Neural progenitor cell (in vitro differentiated cells): ENCODE results near the gene BRD3.

Source experiments
- EZH2 ChIP-seq: fragments of 200-600 bp; sonication (generic); IDR thresholded peaks from 2 replicates; pipeline ENCODE4 v1.6.1; 2017; ENCODE audit warnings: antibody characterized with exemption, mild to moderate bottlenecking, moderate library complexity
- EZH2phosphoT487 ChIP-seq: fragments of 200-600 bp; sonication (generic); IDR thresholded peaks from 2 replicates; pipeline ENCODE4 v1.6.1; 2017; ENCODE audit warnings: antibody characterized with exemption
- TF ChIP-seq, protein P1 (sequence below): fragments of 200-600 bp; sonication (generic); IDR thresholded peaks from 2 replicates; pipeline ENCODE4 v1.5.1; 2017; ENCODE audit warnings: antibody characterized with exemption, mild to moderate bottlenecking

DNA sequence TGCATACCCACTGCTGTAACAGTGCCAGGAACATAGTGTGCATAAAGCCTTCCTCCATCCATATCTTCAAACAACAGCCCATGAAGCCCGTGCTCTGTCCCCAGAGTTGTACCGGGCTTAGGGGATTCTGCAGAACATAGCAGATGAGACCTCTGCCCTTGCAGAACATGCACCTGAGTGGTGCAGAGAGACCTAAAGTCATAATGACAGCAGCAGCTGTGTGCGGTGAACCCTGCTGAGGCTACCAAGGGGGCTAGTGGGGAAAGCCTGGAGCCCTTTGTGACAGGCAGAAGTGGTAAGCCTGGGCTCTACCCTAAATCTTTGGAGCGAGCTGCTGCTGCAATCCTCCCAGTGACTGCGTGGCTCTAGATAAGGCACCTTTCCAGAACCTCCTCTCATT is 32.2 kb upstream of the BRD3 start:
- TF ChIP-seq, protein P1, sequence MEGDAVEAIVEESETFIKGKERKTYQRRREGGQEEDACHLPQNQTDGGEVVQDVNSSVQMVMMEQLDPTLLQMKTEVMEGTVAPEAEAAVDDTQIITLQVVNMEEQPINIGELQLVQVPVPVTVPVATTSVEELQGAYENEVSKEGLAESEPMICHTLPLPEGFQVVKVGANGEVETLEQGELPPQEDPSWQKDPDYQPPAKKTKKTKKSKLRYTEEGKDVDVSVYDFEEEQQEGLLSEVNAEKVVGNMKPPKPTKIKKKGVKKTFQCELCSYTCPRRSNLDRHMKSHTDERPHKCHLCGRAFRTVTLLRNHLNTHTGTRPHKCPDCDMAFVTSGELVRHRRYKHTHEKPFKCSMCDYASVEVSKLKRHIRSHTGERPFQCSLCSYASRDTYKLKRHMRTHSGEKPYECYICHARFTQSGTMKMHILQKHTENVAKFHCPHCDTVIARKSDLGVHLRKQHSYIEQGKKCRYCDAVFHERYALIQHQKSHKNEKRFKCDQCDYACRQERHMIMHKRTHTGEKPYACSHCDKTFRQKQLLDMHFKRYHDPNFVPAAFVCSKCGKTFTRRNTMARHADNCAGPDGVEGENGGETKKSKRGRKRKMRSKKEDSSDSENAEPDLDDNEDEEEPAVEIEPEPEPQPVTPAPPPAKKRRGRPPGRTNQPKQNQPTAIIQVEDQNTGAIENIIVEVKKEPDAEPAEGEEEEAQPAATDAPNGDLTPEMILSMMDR: no peak
- TF ChIP-seq EZH2 (no peak), EZH2phosphoT487 (no peak)
